IMR-90 (cell line): ENCODE data around the gene RNF215. TPM values are rescaled to one million over a fixed set of nuclear protein-coding genes. Genes with fewer than 3 reads are reported as not detected.

Experiments
- ATAC-seq: fragments of 200-7000 bp; cut with Tn5 transposase; 2 replicates; pipeline ENCODE4 v1.9.1; 2020; ENCODE audit warnings: low read depth, mild to moderate bottlenecking, moderate library complexity
- BruUV-seq: library from RNA; stranded (reverse); fragments of 400-500 nt; replicated peaks from 2 replicates; lab custom pipeline; 2021; lab: Mats Ljungman, UMichigan
- CTCF ChIA-PET: fragments of 300-600 bp; formaldehyde crosslinking; extraction: SDS; loops from one replicate; lab custom pipeline; 2021; ENCODE audit warnings: antibody characterized with exemption; lab: Yijun Ruan, JAX
- POLR2A ChIA-PET: fragments of 300-600 bp; sonication (Branson Sonifier 250); formaldehyde crosslinking; loops from one replicate; lab custom pipeline; 2022; ENCODE audit warnings: antibody characterized with exemption; ENCODE audit not compliant: unreplicated experiment; lab: Charles Lee
- DNase-seq: peaks from one replicate; pipeline ENCODE4 v3.0.0; 2013
- H2AFZ ChIP-seq: replicated peaks from 2 replicates; pipeline ENCODE3; 2013; ENCODE audit warnings: low read length, mild to moderate bottlenecking; ENCODE audit not compliant: poor library complexity
- H2AK5ac ChIP-seq: 2 replicates; pipeline ENCODE4 v1.6.1; 2013; ENCODE audit warnings: low read depth, low read length, inconsistent platforms
- H2AK9ac ChIP-seq: replicated peaks from 2 replicates; pipeline ENCODE3; 2013; ENCODE audit warnings: mild to moderate bottlenecking, low read depth, low read length, moderate library complexity; ENCODE audit not compliant: poor library complexity
- H2BK120ac ChIP-seq: 2 replicates; pipeline ENCODE4 v1.6.1; 2013; ENCODE audit warnings: low read depth, low read length, inconsistent platforms
- H2BK15ac ChIP-seq: 3 replicates; pipeline ENCODE4 v1.6.1; 2013; ENCODE audit warnings: low read depth, low read length, inconsistent platforms
- H2BK20ac ChIP-seq: 2 replicates; pipeline ENCODE4 v1.6.1; 2013; ENCODE audit warnings: low read depth, mild to moderate bottlenecking, inconsistent platforms, low read length, moderate library complexity
- H2BK5ac ChIP-seq: 2 replicates; pipeline ENCODE4 v1.6.1; 2013; ENCODE audit warnings: mild to moderate bottlenecking, low read depth, low read length, inconsistent platforms; ENCODE audit not compliant: poor library complexity, severe bottlenecking
- H3K14ac ChIP-seq: replicated peaks from 2 replicates; pipeline ENCODE4 v1.6.1; 2013; ENCODE audit warnings: low read depth, low read length, inconsistent platforms
- H3K18ac ChIP-seq: 2 replicates; pipeline ENCODE4 v1.6.1; 2013; ENCODE audit warnings: low read depth, low read length, control low read depth
- H3K23ac ChIP-seq: 2 replicates; pipeline ENCODE4 v1.6.1; 2013; ENCODE audit warnings: low read depth, low read length, inconsistent platforms
- H3K27ac ChIP-seq: 2 replicates; pipeline ENCODE4 v1.5.1; 2013; ENCODE audit warnings: mild to moderate bottlenecking, control low read depth, low read length; ENCODE audit not compliant: insufficient read depth
- H3K27me3 ChIP-seq: 2 replicates; pipeline ENCODE4 v1.6.1; 2013; ENCODE audit warnings: low read length; ENCODE audit not compliant: control insufficient read depth, insufficient read depth
- H3K36me3 ChIP-seq: 2 replicates; pipeline ENCODE4 v1.6.1; 2013; ENCODE audit warnings: low read length, mixed read lengths; ENCODE audit not compliant: control insufficient read depth, insufficient read depth
- H3K4ac ChIP-seq: 2 replicates; pipeline ENCODE4 v1.6.1; 2013; ENCODE audit warnings: low read depth, low read length, inconsistent platforms
- H3K4me1 ChIP-seq: 2 replicates; pipeline ENCODE4 v1.6.1; 2013; ENCODE audit warnings: low read length, mixed read lengths; ENCODE audit not compliant: control insufficient read depth, insufficient read depth
- H3K4me2 ChIP-seq: 2 replicates; pipeline ENCODE4 v1.6.1; 2013; ENCODE audit warnings: low read depth, mild to moderate bottlenecking, control low read depth, low read length, moderate library complexity
- H3K4me3 ChIP-seq: 2 replicates; pipeline ENCODE4 v1.5.1; 2013; ENCODE audit warnings: low read depth, mild to moderate bottlenecking, control low read depth, low read length, moderate library complexity; ENCODE audit not compliant: insufficient read depth
- H3K56ac ChIP-seq: 2 replicates; pipeline ENCODE4 v1.6.1; 2013; ENCODE audit warnings: low read length, inconsistent platforms; ENCODE audit not compliant: insufficient read depth; ENCODE audit errors: extremely low read depth
- H3K79me1 ChIP-seq, 2 experiments: 2 replicates each; pipeline ENCODE4 v1.6.1; 2013; ENCODE audit warnings: low read length in 2 of 2, inconsistent platforms in 1 of 2, low read depth in 1 of 2
- H3K9ac ChIP-seq: 2 replicates; pipeline ENCODE4 v1.6.1; 2013; ENCODE audit warnings: low read depth, low read length, control low read depth
- H3K9me1 ChIP-seq: 2 replicates; pipeline ENCODE4 v1.6.1; 2013; ENCODE audit warnings: low read length, inconsistent platforms; ENCODE audit not compliant: insufficient read depth
- H3K9me3 ChIP-seq: 2 replicates; pipeline ENCODE4 v1.6.1; 2013; ENCODE audit warnings: low read length; ENCODE audit not compliant: control insufficient read depth, insufficient read depth
- H4K20me1 ChIP-seq: 2 replicates; pipeline ENCODE4 v1.6.1; 2013; ENCODE audit warnings: low read length, inconsistent platforms; ENCODE audit not compliant: insufficient read depth
- H4K5ac ChIP-seq: 2 replicates; pipeline ENCODE4 v1.6.1; 2013; ENCODE audit warnings: mild to moderate bottlenecking, low read depth, low read length, control low read depth
- H4K8ac ChIP-seq, 2 experiments: 2 replicates each; pipeline ENCODE4 v1.6.1; 2013; ENCODE audit warnings: low read depth in 2 of 2, low read length in 2 of 2, control low read depth in 1 of 2, inconsistent platforms in 1 of 2
- H4K91ac ChIP-seq: 2 replicates; pipeline ENCODE4 v1.6.1; 2013; ENCODE audit warnings: low read depth, low read length, inconsistent platforms; ENCODE audit not compliant: insufficient read depth
- CHD1 ChIP-seq: IDR thresholded peaks from 2 replicates; pipeline ENCODE4 v1.6.1; 2012; ENCODE audit warnings: low read depth, low read length, improper control_type of control experiment
- MAZ ChIP-seq: IDR thresholded peaks from 2 replicates; pipeline ENCODE4 v1.6.1; 2012; ENCODE audit warnings: low read depth, mild to moderate bottlenecking, low read length, improper control_type of control experiment, moderate library complexity, borderline replicate concordance
- RFX5 ChIP-seq: IDR thresholded peaks from 2 replicates; pipeline ENCODE4 v1.8.0; 2012; ENCODE audit warnings: low read depth, mild to moderate bottlenecking, low read length, moderate library complexity
- WGBS, 2 experiments: methylation state at CpG; one replicate each; pipeline versions ENCODE4 v1.1.5 to v1.1.7; 2013; ENCODE audit warnings: missing lambda C conversion rate in 2 of 2; ENCODE audit not compliant: insufficient read length in 1 of 2; ENCODE audit errors: extremely low coverage in 2 of 2; 5-methylcytosine and 5-hydroxymethylcytosine counted together
- dilution Hi-C: fragments of 300-500 bp; cut with HindIII; formaldehyde crosslinking; loops from one replicate; pipeline ENCODE4 v1.14.3; 2018; ENCODE audit warnings: low sequenced_read_pairs; ENCODE audit not compliant: unreplicated experiment
- in situ Hi-C: fragments of 300-500 bp; cut with MboI; formaldehyde crosslinking; loops from 3 replicates; pipeline ENCODE4 v1.14.3; 2019; ENCODE audit warnings: low sequenced_read_pairs, inconsistent platforms, mixed read lengths
- intact Hi-C: fragments of 100-400 bp; cut with micrococcal nuclease; formaldehyde crosslinking; loops from 2 replicates; pipeline ENCODE4 v1.10.0; 2022
- polyA plus RNA-seq, 3 experiments: library from polyadenylated mRNA; depleted of rRNA; stranded (reverse); fragments of >200 nt; gene quantifications; 2 replicates each; pipeline ENCODE4 v1.2.3, GENCODE V29; 2012; ENCODE audit warnings: low replicate concordance in 1 of 3
- total RNA-seq: library from RNA; depleted of rRNA; stranded (reverse); fragments of >200 nt; gene quantifications from 2 replicates; pipeline ENCODE4 v1.2.3, GENCODE V29; 2012
- TF ChIP-seq, protein P1 (sequence below): conservative IDR thresholded peaks from 2 replicates; pipeline ENCODE4 v1.5.1; 2012; ENCODE audit warnings: mild to moderate bottlenecking, low read depth, low read length, improper control_type of control experiment

Gene RNF215
- total and polyA plus RNA-seq, 2 of the 4 experiments (the other 2 are of a cell fraction) = 15.8 to 21.9 TPM

DNA sequence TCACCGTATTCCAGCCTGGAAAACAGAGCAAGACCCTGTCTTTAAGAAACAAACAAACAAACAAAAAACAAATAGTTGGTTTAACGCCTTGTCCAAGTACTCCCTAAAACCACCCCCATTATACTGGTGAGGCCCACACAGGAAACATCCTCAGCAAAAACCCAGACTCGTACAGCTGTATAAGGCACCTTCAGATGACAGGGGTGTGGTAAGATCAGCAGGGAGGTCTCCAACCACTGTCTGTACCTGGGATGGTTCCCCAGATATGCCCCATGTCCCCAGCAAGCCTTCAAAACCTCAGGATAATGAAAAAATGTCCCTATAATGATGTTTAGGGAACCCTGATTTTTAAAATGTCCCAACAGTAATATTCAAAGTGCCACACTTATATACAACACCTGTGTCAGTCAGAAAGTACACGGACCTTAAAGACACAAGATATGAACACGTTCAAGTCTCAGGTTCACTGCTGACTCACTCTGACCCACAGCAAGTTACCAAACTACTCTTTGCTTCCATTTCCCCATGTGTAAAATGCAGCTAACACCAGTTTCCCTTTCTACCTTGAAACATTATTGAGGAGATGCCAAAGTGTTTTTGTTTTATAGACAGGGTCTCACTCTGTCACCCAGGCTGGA is 39.8 kb downstream of the RNF215 start:
- TF ChIP-seq, protein P1, sequence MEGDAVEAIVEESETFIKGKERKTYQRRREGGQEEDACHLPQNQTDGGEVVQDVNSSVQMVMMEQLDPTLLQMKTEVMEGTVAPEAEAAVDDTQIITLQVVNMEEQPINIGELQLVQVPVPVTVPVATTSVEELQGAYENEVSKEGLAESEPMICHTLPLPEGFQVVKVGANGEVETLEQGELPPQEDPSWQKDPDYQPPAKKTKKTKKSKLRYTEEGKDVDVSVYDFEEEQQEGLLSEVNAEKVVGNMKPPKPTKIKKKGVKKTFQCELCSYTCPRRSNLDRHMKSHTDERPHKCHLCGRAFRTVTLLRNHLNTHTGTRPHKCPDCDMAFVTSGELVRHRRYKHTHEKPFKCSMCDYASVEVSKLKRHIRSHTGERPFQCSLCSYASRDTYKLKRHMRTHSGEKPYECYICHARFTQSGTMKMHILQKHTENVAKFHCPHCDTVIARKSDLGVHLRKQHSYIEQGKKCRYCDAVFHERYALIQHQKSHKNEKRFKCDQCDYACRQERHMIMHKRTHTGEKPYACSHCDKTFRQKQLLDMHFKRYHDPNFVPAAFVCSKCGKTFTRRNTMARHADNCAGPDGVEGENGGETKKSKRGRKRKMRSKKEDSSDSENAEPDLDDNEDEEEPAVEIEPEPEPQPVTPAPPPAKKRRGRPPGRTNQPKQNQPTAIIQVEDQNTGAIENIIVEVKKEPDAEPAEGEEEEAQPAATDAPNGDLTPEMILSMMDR = no peak
- TF ChIP-seq RFX5 (no peak), MAZ (no peak), CHD1 (no peak)

More for the DNA sequence above, 39.8 kb downstream of the RNF215 start:
- H3K9me1 ChIP-seq = no peaks in the 10 kb centered on the region
- H2BK120ac ChIP-seq = no peak overlapping the region
- ChIA-PET POLR2A (no interaction called here), CTCF (no interaction called here)
- BruUV-seq = no TSS peak
- no peak overlapping the region for H3K56ac ChIP-seq
- H2BK20ac ChIP-seq = no peak overlapping the region
- no peak overlapping the region for H4K91ac ChIP-seq
- no peak overlapping the region for H3K4me3 ChIP-seq
- H3K4ac ChIP-seq = no peak overlapping the region
- no peak overlapping the region for H2BK15ac ChIP-seq
- no peak overlapping the region for H4K8ac ChIP-seq
- H3K27ac ChIP-seq = no peak overlapping the region
- DNase-seq = no peak
- no peak overlapping the region for H3K4me2 ChIP-seq
- H3K18ac ChIP-seq = no peak overlapping the region
- H4K5ac ChIP-seq = no peak overlapping the region
- H3K9me3 ChIP-seq = no peaks in the 10 kb centered on the region
- no peak overlapping the region for H3K23ac ChIP-seq
- dilution Hi-C loops (no loop called here), in situ Hi-C loops (no loop called here), intact Hi-C loops (no loop called here)
- H3K36me3 ChIP-seq = peaks cover 67% of the 10 kb centered on the region
- no peak overlapping the region for H2AK9ac ChIP-seq
- no peak overlapping the region for H2AK5ac ChIP-seq
- WGBS, 2 experiments = 82% methylated on average over 3 of the region's 5 CpGs; no CpG with 5 or more reads in 1 of the 2 experiments
- H3K4me1 ChIP-seq = 0 out of 2 replicates have a peak, but pooled peaks cover 2% of the 10 kb centered on the region
- peaks cover 26% of the 10 kb centered on the region for H4K20me1 ChIP-seq
- no peak overlapping the region for H3K9ac ChIP-seq
- H2BK5ac ChIP-seq = no peak overlapping the region
- H3K27me3 ChIP-seq = no peaks in the 10 kb centered on the region
- no peak overlapping the region for H2AFZ ChIP-seq
- ATAC-seq = no peak
- H3K14ac ChIP-seq = no peak overlapping the region
- H3K79me1 ChIP-seq = peaks cover 22 to 67% of the 10 kb centered on the region in 2 experiments
